ENCODE results near the gene ANO4. TPM values are rescaled to one million over a fixed set of nuclear protein-coding genes. Genes with fewer than 3 reads are reported as not detected.

Gene ANO4
- total RNA-seq, result not detected in 2 replicates

- no peaks in the 10 kb centered on the region for H3K4me1 Mint-ChIP-seq (ENCODE audit: low read depth)
- no peak within 1 kb of the TSS for H3K27ac Mint-ChIP-seq
- DNase-seq (ENCODE audit: low spot score), result no peak
- H3K9me3 Mint-ChIP-seq, result no peaks in the 10 kb centered on the region
- intact Hi-C loops (cut with micrococcal nuclease), result no loop called here
- no peak within 1 kb of the TSS for H3K4me3 Mint-ChIP-seq
- no peaks in the 10 kb centered on the region for H3K36me3 Mint-ChIP-seq (ENCODE audit: low read depth)
- peaks cover 16% of the 10 kb centered on the region for H3K27me3 Mint-ChIP-seq (ENCODE audit: insufficient read depth)
These were observed at the start of gene ANO4 for GRCh38 chr12:100794441-100795173. TSS of gene ANO4 (plus strand) at chr12:100794776. CDS start at chr12:100901786, 107,010 bp downstream.

- Mint-ChIP-seq H3K4me1 (ENCODE audit: low read depth) (no peaks in the 10 kb centered on the region), H3K36me3 (ENCODE audit: low read depth) (no peaks in the 10 kb centered on the region), H3K27ac (no peak overlapping the region), H3K4me3 (no peak overlapping the region), H3K27me3 (ENCODE audit: insufficient read depth) (no peaks in the 10 kb centered on the region), H3K9me3 (no peaks in the 10 kb centered on the region)
- intact Hi-C loops (cut with micrococcal nuclease), result no loop called here
- DNase-seq (ENCODE audit: low spot score), result no peak
These were observed 49.1 kb upstream of the ANO4 start for GRCh38 chr12:100745378-100746071.

- Mint-ChIP-seq H3K4me3 (no peak overlapping the region), H3K9me3 (no peaks in the 10 kb centered on the region)
- no peak for DNase-seq (ENCODE audit: low spot score)
These were observed 41.7 kb upstream of the ANO4 start for GRCh38 chr12:100752841-100753240.

GRCh38 chr12:100753837-100754236 is 40.7 kb upstream of the ANO4 start:
- H3K9me3 Mint-ChIP-seq, result no peaks in the 10 kb centered on the region
- H3K36me3 Mint-ChIP-seq (ENCODE audit: low read depth), result no peaks in the 10 kb centered on the region
- intact Hi-C loops (cut with micrococcal nuclease), result no loop called here
- no peak overlapping the region for H3K27ac Mint-ChIP-seq
- H3K4me3 Mint-ChIP-seq, result no peak overlapping the region
- H3K4me1 Mint-ChIP-seq (ENCODE audit: low read depth), result no peaks in the 10 kb centered on the region
- peaks cover 2% of the 10 kb centered on the region for H3K27me3 Mint-ChIP-seq (ENCODE audit: insufficient read depth)
- DNase-seq (ENCODE audit: low spot score), result no peak

More at GRCh38 chr12:100752841-100753240, 41.7 kb upstream of the ANO4 start:
- no peak overlapping the region for H3K27ac Mint-ChIP-seq
- H3K27me3 Mint-ChIP-seq (ENCODE audit: insufficient read depth), result peaks cover 2% of the 10 kb centered on the region
- H3K4me1 Mint-ChIP-seq (ENCODE audit: low read depth), result no peaks in the 10 kb centered on the region
- H3K36me3 Mint-ChIP-seq (ENCODE audit: low read depth), result no peaks in the 10 kb centered on the region
- intact Hi-C loops (cut with micrococcal nuclease), result no loop called here

- no peak overlapping the region for H3K27ac Mint-ChIP-seq
- no peaks in the 10 kb centered on the region for H3K36me3 Mint-ChIP-seq (ENCODE audit: low read depth)
- intact Hi-C loops (cut with micrococcal nuclease), result no loop called here
- H3K9me3 Mint-ChIP-seq, result no peaks in the 10 kb centered on the region
- no peak overlapping the region for H3K4me3 Mint-ChIP-seq
- no peak for DNase-seq (ENCODE audit: low spot score)
- peaks cover 2% of the 10 kb centered on the region for H3K27me3 Mint-ChIP-seq (ENCODE audit: insufficient read depth)
- H3K4me1 Mint-ChIP-seq (ENCODE audit: low read depth), result no peaks in the 10 kb centered on the region
These were observed 39.4 kb upstream of the ANO4 start for GRCh38 chr12:100755186-100755585.

GRCh38 chr12:100758083-100758482 is 36.5 kb upstream of the ANO4 start:
- Mint-ChIP-seq H3K9me3 (no peaks in the 10 kb centered on the region), H3K4me1 (ENCODE audit: low read depth) (no peaks in the 10 kb centered on the region), H3K27me3 (ENCODE audit: insufficient read depth) (peaks cover 2% of the 10 kb centered on the region), H3K27ac (no peak overlapping the region), H3K36me3 (ENCODE audit: low read depth) (no peaks in the 10 kb centered on the region), H3K4me3 (no peak overlapping the region)
- intact Hi-C loops (cut with micrococcal nuclease), result no loop called here
- no peak for DNase-seq (ENCODE audit: low spot score)

GRCh38 chr12:100767371-100767770 is 27.2 kb upstream of the ANO4 start:
- H3K27me3 Mint-ChIP-seq (ENCODE audit: insufficient read depth), result no peaks in the 10 kb centered on the region
- no peak overlapping the region for H3K27ac Mint-ChIP-seq
- intact Hi-C loops (cut with micrococcal nuclease), result no loop called here
- DNase-seq (ENCODE audit: low spot score), result no peak
- no peaks in the 10 kb centered on the region for H3K4me1 Mint-ChIP-seq (ENCODE audit: low read depth)
- H3K9me3 Mint-ChIP-seq, result no peaks in the 10 kb centered on the region
- H3K36me3 Mint-ChIP-seq (ENCODE audit: low read depth), result no peaks in the 10 kb centered on the region
- H3K4me3 Mint-ChIP-seq, result no peak overlapping the region

GRCh38 chr12:100767950-100768349 is 26.6 kb upstream of the ANO4 start:
- no peaks in the 10 kb centered on the region for H3K36me3 Mint-ChIP-seq (ENCODE audit: low read depth)
- H3K4me1 Mint-ChIP-seq (ENCODE audit: low read depth), result no peaks in the 10 kb centered on the region
- H3K27ac Mint-ChIP-seq, result no peak overlapping the region
- DNase-seq (ENCODE audit: low spot score), result no peak
- no peaks in the 10 kb centered on the region for H3K9me3 Mint-ChIP-seq
- intact Hi-C loops (cut with micrococcal nuclease), result no loop called here
- H3K27me3 Mint-ChIP-seq (ENCODE audit: insufficient read depth), result no peaks in the 10 kb centered on the region
- no peak overlapping the region for H3K4me3 Mint-ChIP-seq

- DNase-seq (ENCODE audit: low spot score), result no peak
- Mint-ChIP-seq H3K4me1 (ENCODE audit: low read depth) (no peaks in the 10 kb centered on the region), H3K36me3 (ENCODE audit: low read depth) (no peaks in the 10 kb centered on the region), H3K9me3 (no peaks in the 10 kb centered on the region), H3K4me3 (no peak overlapping the region), H3K27me3 (ENCODE audit: insufficient read depth) (no peaks in the 10 kb centered on the region), H3K27ac (no peak overlapping the region)
- intact Hi-C loops (cut with micrococcal nuclease), result no loop called here
These were observed 15.5 kb upstream of the ANO4 start for GRCh38 chr12:100778967-100779590.

- Mint-ChIP-seq H3K4me3 (no peak overlapping the region), H3K27ac (no peak overlapping the region), H3K27me3 (ENCODE audit: insufficient read depth) (peaks cover 2% of the 10 kb centered on the region), H3K4me1 (ENCODE audit: low read depth) (no peaks in the 10 kb centered on the region), H3K9me3 (no peaks in the 10 kb centered on the region), H3K36me3 (ENCODE audit: low read depth) (no peaks in the 10 kb centered on the region)
- intact Hi-C loops (cut with micrococcal nuclease), result no loop called here
- DNase-seq (ENCODE audit: low spot score), result no peak
These were observed 5.4 kb upstream of the ANO4 start for GRCh38 chr12:100789146-100789545.

- Mint-ChIP-seq H3K36me3 (ENCODE audit: low read depth) (no peaks in the 10 kb centered on the region), H3K27me3 (ENCODE audit: insufficient read depth) (peaks cover 4% of the 10 kb centered on the region), H3K27ac (no peak overlapping the region), H3K4me3 (no peak overlapping the region), H3K4me1 (ENCODE audit: low read depth) (no peaks in the 10 kb centered on the region), H3K9me3 (no peaks in the 10 kb centered on the region)
- intact Hi-C loops (cut with micrococcal nuclease), result no loop called here
- DNase-seq (ENCODE audit: low spot score), result no peak
These were observed 4.6 kb upstream of the ANO4 start for GRCh38 chr12:100789975-100790374.

- DNase-seq (ENCODE audit: low spot score), result no peak
- Mint-ChIP-seq H3K9me3 (no peaks in the 10 kb centered on the region), H3K36me3 (ENCODE audit: low read depth) (no peaks in the 10 kb centered on the region), H3K27me3 (ENCODE audit: insufficient read depth) (peaks cover 9% of the 10 kb centered on the region), H3K27ac (no peak overlapping the region), H3K4me1 (ENCODE audit: low read depth) (no peaks in the 10 kb centered on the region), H3K4me3 (no peak overlapping the region)
- intact Hi-C loops (cut with micrococcal nuclease), result no loop called here
These were observed 4.0 kb upstream of the ANO4 start for GRCh38 chr12:100790552-100790951.

- Mint-ChIP-seq H3K27me3 (ENCODE audit: insufficient read depth) (peaks cover 16% of the 10 kb centered on the region), H3K4me3 (no peak overlapping the region), H3K36me3 (ENCODE audit: low read depth) (no peaks in the 10 kb centered on the region), H3K27ac (no peak overlapping the region), H3K4me1 (ENCODE audit: low read depth) (no peaks in the 10 kb centered on the region), H3K9me3 (no peaks in the 10 kb centered on the region)
- no peak for DNase-seq (ENCODE audit: low spot score)
- intact Hi-C loops (cut with micrococcal nuclease), result no loop called here
These were observed 1.4 kb upstream of the ANO4 start for GRCh38 chr12:100793182-100793581.

Data from activated T-helper 1 cell treated with anti-CD3 and anti-CD28 coated beads, Interleukin-12 subunit alpha, Interleukin-12 subunit beta, Interleukin-2, Interleukin-4 antibody, amounts not matched to agents 30 ng/mL and 10 ng/mL and 1 ng/mL, durations not matched to agents 14 hours and 24 hours and 36 hours (primary cell).